Stimulated activated CD4-positive, alpha-beta T cell treated with anti-CD3 and anti-CD28 coated beads, Interleukin-4, amount 100 ng/mL, for 4 hours (primary cell): ENCODE measurements around the gene CNBD2.
"Not testable (repeated sequence)": the region's sequence is repeated elsewhere in the genome, so short reads cannot be mapped to it uniquely, and the experiment has no call there.

Experiments used
- DNase-seq, 2 experiments: peaks; one replicate each; pipeline ENCODE4 v3.0.0-alpha.2; 2020

Gene CNBD2

GRCh38 chr20:36028106-36028808 is 59.9 kb downstream of the CNBD2 start:
- DNase-seq = no peak

- no peak for DNase-seq
Observed at GRCh38 chr20:36030149-36030548, 61.8 kb downstream of the CNBD2 start.

GRCh38 chr20:36031806-36032205 is 63.4 kb downstream of the CNBD2 start:
- DNase-seq = no peak

- DNase-seq = no peak
Observed at GRCh38 chr20:36034875-36035274, 66.5 kb downstream of the CNBD2 start.

- DNase-seq = no peak
Observed at GRCh38 chr20:36035745-36036144, 67.4 kb downstream of the CNBD2 start.

GRCh38 chr20:36036688-36037087 is 68.3 kb downstream of the CNBD2 start:
- no peak for DNase-seq

GRCh38 chr20:36040571-36040970 is 72.2 kb downstream of the CNBD2 start:
- no peak for DNase-seq

- DNase-seq = no peak
Observed at GRCh38 chr20:36043441-36043840, 75.1 kb downstream of the CNBD2 start.

- no peak for DNase-seq
Observed at GRCh38 chr20:36043892-36044515, 75.6 kb downstream of the CNBD2 start.

GRCh38 chr20:36045373-36045714 is 77.0 kb downstream of the CNBD2 start:
- no peak for DNase-seq

GRCh38 chr20:36046073-36046798 is 77.8 kb downstream of the CNBD2 start:
- DNase-seq = not testable (repeated sequence)

- not testable (repeated sequence) for DNase-seq
Observed at GRCh38 chr20:36049408-36049807, 81.0 kb downstream of the CNBD2 start.

- DNase-seq = peak; percentile 90 to 94
Observed at GRCh38 chr20:36050436-36051317, 82.3 kb downstream of the CNBD2 start.

GRCh38 chr20:36051318-36052116 is 83.1 kb downstream of the CNBD2 start:
- no peak for DNase-seq

- no peak for DNase-seq
Observed at GRCh38 chr20:36052117-36052513, 83.7 kb downstream of the CNBD2 start.

- not testable (repeated sequence) for DNase-seq
Observed at GRCh38 chr20:36053863-36054518, 85.6 kb downstream of the CNBD2 start.

GRCh38 chr20:36055145-36055544 is 86.8 kb downstream of the CNBD2 start:
- DNase-seq = no peak

- DNase-seq = no peak
Observed at GRCh38 chr20:36060676-36061075, 92.3 kb downstream of the CNBD2 start.

- DNase-seq = no peak
Observed at GRCh38 chr20:36061754-36062153, 93.4 kb downstream of the CNBD2 start.

- DNase-seq = no peak
Observed at GRCh38 chr20:36062799-36063198, 94.4 kb downstream of the CNBD2 start.

GRCh38 chr20:36063916-36064657 is 95.7 kb downstream of the CNBD2 start:
- no peak for DNase-seq
